Subcutaneous abdominal adipose tissue (tissue), 5 donors: Measurements from ENCODE around the gene HDAC5.
"Not testable (repeated sequence)": the region's sequence is repeated elsewhere in the genome, so short reads cannot be mapped to it uniquely, and the experiment has no call there.

ENCODE experiments used
- H3K27ac ChIP-seq: one replicate; pipeline ENCODE4 v1.7.0; 2013; ENCODE audit warnings: low read depth, mild to moderate bottlenecking, inconsistent platforms, low read length, moderate library complexity
- H3K27me3 ChIP-seq, 5 donors: one replicate each; pipeline ENCODE4 v1.7.0; 2013; ENCODE audit warnings: low read length in 5 of 5, inconsistent platforms in 1 of 5; ENCODE audit not compliant: control insufficient read depth in 5 of 5, insufficient read depth in 4 of 5
- H3K36me3 ChIP-seq, 5 donors: one replicate each; pipeline ENCODE4 v1.7.0; 2013; ENCODE audit warnings: low read length in 5 of 5; ENCODE audit not compliant: control insufficient read depth in 5 of 5, insufficient read depth in 5 of 5
- H3K4me1 ChIP-seq, 5 donors: one replicate each; pipeline ENCODE4 v1.7.0; 2013; ENCODE audit warnings: low read length in 5 of 5, mild to moderate bottlenecking in 3 of 5, moderate library complexity in 1 of 5; ENCODE audit not compliant: control insufficient read depth in 5 of 5, insufficient read depth in 5 of 5
- H3K4me3 ChIP-seq, 5 donors: one replicate each; pipeline ENCODE4 v1.7.0; 2013; ENCODE audit warnings: low read length in 5 of 5, low read depth in 1 of 5
- H3K9ac ChIP-seq, 5 donors: one replicate each; pipeline ENCODE4 v1.7.0; 2013; ENCODE audit warnings: low read length in 5 of 5, mild to moderate bottlenecking in 4 of 5, moderate library complexity in 3 of 5
- H3K9me3 ChIP-seq, 5 donors: one replicate each; pipeline ENCODE4 v1.7.0; 2013; ENCODE audit warnings: low read length in 5 of 5; ENCODE audit not compliant: control insufficient read depth in 5 of 5
- donor health status: healthy.
- donor health status: healthy.
- donor health status: healthy.
- donor health status: healthy.
- donor health status: healthy.

Gene HDAC5

DNA sequence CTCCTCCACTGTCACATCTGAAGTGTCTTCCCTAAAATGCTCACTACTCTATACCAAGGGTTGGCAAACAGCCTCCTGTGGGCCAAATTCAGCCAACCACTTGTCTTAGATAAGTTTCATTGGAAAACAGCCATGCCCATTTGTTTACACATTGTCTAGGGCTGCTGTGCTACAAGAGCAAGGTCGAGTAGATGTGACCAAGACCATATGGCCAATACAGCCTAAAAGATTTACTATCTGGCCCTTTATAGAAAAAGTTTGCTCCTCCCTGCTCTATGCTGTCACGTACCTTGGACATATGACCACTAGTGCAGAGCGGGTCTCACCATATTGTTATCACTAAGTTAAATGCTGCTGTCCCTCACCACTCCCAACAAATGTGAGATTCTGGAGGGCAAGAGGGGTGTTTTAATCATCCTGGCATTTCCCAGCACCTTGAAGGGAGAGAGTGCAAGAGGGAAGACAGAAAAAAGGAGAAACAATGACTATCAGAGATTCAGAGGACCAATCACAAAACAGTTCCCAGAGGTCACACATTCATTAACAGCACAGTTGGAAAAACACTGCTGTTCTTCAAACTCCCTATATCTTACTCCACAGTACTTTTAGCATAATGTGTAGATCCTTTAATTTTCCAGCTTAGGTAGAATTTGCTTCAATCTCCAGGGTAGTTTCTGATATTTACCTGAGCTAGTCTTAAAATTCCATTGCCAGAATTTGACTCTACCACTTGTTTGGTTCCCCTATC, 70.1 kb downstream of the HDAC5 start:
- peaks cover 0 to 5% (median 0%) of the 10 kb centered on the region in 5 donors for H3K4me1 ChIP-seq
- no peaks in the 10 kb centered on the region for H3K27me3 ChIP-seq
- H3K4me3 ChIP-seq: no peak overlapping the region
- peaks cover 4 to 64% (median 45%) of the 10 kb centered on the region in 5 donors for H3K36me3 ChIP-seq
- H3K9ac ChIP-seq: no peak overlapping the region
- H3K9me3 ChIP-seq: no peaks in the 10 kb centered on the region
- no peak overlapping the region for H3K27ac ChIP-seq

DNA sequence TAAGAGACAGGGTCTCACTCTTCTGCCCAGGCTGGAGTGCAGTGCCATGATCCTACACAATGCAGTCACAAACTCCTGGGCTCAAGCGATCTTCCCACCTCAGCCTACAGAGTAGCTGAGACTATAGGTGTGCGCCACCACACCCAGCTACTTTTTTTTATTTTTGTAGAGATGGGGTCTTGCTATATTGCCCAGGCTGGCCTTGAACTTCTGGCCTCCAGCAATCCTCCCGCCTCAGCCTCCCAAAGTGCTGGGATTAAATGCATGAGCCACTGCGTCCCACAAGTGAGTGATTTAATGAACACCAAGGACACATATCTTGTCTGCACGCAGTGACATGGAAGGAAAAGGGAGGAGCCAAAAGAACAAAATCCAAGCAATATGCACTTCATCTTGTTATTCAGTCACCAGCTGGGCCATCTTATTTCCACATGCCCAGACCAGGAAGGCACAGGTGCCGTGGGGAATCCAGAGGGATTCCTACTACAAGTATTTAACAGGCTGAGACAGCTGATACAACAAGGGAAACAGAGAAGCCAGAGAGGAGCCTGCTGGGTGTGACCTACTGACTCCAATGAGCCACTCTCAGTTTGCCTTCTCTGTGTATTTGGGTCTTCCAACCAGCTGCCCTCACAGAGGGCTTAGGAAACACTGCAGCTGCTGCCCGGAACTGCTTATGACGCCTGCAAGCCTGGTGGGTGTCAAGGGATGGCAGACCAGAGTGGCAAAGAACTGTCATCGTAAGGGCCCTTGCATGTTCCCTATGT, 74.0 kb downstream of the HDAC5 start:
- Histone ChIP-seq H3K27me3 (no peaks in the 10 kb centered on the region), H3K9ac (no peak overlapping the region), H3K36me3 (peaks cover 4 to 61% (median 37%) of the 10 kb centered on the region in 5 donors), H3K4me3 (no peak overlapping the region), H3K27ac (no peak overlapping the region), H3K9me3 (no peaks in the 10 kb centered on the region), H3K4me1 (peaks cover 0 to 6% (median under 1%) of the 10 kb centered on the region in 5 donors)

DNA sequence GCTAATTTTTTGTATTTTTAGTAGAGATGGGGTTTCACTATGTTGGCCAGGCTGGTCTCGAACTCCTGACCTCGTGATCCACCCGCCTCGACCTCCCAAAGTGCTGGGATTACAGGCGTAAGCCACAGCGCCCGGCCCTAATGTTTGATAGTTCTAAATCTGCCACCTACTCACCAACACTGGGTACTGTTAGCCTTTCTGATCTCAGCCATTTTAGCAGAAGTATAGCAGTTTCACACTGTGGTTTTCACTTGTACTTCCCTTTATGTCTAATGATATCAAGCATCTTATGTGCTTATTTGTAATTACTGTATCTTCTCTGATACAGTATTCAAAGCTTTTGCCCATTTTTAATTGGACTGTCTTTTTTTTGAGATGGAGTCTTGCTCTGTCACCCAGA, 76.5 kb downstream of the HDAC5 start:
- H3K4me3 ChIP-seq, H3K27ac ChIP-seq, H3K27me3 ChIP-seq, H3K9me3 ChIP-seq, H3K9ac ChIP-seq: not testable (repeated sequence)
- Histone ChIP-seq H3K4me1 (peaks cover 0 to 17% (median 13%) of the 10 kb centered on the region in 5 donors), H3K36me3 (peaks cover 0 to 40% (median 28%) of the 10 kb centered on the region in 5 donors)

DNA sequence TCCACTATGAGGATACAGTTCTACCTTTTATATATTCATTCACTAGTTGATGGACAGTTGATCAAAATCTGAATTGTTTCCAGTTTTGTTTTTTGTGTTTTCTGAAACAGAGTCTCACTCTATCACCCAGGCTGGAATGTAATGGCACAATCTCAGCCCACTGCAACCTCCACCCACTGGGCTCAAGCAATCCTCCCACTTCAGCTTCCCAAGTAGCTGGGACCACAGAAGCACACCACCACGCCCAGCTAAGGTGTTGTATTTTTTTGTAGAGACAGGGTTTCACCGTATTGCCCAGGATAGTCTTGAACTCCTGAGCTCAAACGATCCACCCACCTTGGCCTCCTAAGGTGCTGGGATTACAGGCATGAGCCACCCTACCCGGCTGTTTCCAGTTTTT, 78.0 kb downstream of the HDAC5 start:
- peaks cover 0 to 28% (median 15%) of the 10 kb centered on the region in 5 donors for H3K36me3 ChIP-seq
- H3K9ac ChIP-seq: no peak overlapping the region
- no peaks in the 10 kb centered on the region for H3K9me3 ChIP-seq
- peaks cover 0 to 27% (median 23%) of the 10 kb centered on the region in 5 donors for H3K4me1 ChIP-seq
- no peaks in the 10 kb centered on the region for H3K27me3 ChIP-seq
- H3K27ac ChIP-seq: no peak overlapping the region
- H3K4me3 ChIP-seq: no peak overlapping the region

DNA sequence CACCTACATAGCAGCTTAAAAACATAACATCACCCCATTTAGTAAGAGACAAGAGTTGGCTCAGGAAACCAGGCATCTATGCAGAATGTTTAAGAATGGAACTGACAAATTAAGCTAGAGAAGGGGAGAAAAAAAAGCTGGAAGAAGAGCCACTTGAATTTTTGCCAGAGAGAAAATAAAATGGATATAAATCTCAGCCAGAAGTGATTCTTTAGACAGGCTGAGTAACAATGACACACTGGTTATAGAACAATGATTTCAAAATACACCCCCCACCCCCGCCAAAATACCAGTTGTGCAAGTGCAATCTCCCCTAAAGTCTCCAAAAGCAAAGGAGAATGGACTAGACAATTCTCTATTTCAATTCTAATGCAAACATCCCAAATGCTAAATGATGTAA, 79.4 kb downstream of the HDAC5 start:
- no peaks in the 10 kb centered on the region for H3K9me3 ChIP-seq
- no peak overlapping the region for H3K4me3 ChIP-seq
- H3K27me3 ChIP-seq: no peaks in the 10 kb centered on the region
- no peak overlapping the region for H3K9ac ChIP-seq
- peaks cover 0 to 34% (median 29%) of the 10 kb centered on the region in 5 donors for H3K4me1 ChIP-seq
- H3K27ac ChIP-seq: peak overlapping the region; percentile 39
- H3K36me3 ChIP-seq: peaks cover 0 to 20% (median 2%) of the 10 kb centered on the region in 5 donors

DNA sequence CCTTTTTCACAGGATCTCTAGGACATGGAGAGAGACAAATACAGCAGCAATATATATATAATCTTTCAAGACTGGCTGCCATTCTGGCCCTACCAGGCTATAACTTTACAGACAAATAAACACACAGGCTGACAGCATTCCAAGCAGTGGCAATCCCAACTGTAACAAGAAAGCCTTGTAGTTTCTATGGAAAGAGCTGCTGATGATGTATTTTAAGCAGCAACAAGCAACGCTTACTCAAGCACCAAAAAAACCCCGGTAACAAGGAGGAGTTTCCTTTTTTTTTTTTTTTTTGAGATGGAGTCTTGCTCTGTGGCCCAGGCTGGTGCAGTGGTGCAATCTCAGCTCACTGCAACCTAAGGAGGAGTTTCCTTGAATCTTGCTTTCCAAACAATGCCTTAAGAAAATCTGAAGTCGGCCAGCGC, 80.2 kb downstream of the HDAC5 start:
- peak overlapping the region; percentile 39 for H3K27ac ChIP-seq
- peak overlapping the region in 2 of 5 donors; percentile 35 to 46 for H3K9ac ChIP-seq

DNA sequence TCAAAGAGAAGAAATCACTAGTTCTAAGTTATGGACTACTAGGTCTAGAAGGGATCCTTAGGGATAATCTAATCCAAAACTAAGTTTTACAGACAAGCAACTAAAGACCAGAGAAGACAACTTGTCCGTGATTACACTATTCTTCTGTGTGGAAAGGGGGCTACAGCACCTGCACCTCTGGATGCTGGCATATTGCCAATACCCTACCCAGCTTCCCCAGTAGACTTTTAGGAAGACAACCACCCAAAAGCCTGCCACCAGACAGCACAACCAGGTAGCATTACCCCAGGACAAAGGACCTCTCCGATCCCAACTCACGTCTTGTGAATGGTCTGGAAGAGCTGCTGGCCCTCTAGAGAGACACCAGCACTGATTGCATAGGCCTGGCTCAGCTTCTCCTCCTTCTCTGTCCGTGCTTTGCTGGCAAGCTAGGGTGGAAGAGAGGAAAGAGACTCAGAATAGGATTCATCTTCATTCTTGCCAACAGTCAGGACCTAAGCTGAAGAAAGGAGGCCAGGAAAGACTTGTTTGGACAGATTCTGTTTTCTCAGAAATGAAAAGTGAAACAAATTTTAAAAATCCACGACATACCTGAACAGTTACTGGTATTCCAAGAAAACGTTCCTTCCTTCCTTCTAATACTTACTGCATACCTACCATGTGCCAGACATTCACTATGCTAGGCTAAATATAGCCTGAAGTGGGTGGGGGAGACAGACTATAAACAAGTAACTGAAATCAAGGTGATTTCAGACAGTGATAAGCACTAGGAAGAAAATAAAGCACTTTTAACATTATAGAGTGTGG, 83.4 kb downstream of the HDAC5 start:
- peak overlapping the region in 2 of 5 donors; percentile 42 to 63 for H3K9ac ChIP-seq
- H3K9me3 ChIP-seq: no peaks in the 10 kb centered on the region
- no peak overlapping the region for H3K4me3 ChIP-seq
- H3K4me1 ChIP-seq: peaks cover 0 to 39% (median 35%) of the 10 kb centered on the region in 5 donors
- no peak overlapping the region for H3K27ac ChIP-seq
- H3K36me3 ChIP-seq: peaks cover 0 to 27% (median 24%) of the 10 kb centered on the region in 5 donors
- H3K27me3 ChIP-seq: no peaks in the 10 kb centered on the region

More for the DNA sequence above, 80.2 kb downstream of the HDAC5 start:
- Histone ChIP-seq H3K4me1 (peaks cover 0 to 34% (median 29%) of the 10 kb centered on the region in 5 donors), H3K4me3 (no peak overlapping the region), H3K9me3 (no peaks in the 10 kb centered on the region), H3K27me3 (no peaks in the 10 kb centered on the region), H3K36me3 (peaks cover 0 to 12% (median 4%) of the 10 kb centered on the region in 5 donors)

DNA sequence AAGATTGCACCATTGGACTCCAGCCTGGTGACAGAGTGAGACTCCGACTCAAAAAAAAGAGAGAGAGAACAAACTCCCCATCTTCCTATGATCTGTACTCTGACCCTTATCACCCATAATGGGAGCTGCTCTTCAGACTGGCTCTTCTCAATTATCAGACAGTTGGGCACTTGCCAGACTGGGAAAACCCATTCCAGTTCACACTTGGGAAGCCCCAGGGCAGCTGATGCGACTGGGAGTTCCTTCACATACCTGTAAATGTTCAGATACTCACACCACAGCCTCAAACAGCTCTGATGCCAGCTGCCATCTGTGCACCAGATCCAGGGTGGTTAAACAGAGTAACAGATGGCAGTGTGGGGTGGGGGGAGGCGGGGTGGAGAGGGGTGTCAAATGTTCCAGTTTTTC, 84.8 kb downstream of the HDAC5 start:
- no peak overlapping the region for H3K4me3 ChIP-seq
- H3K9me3 ChIP-seq: no peaks in the 10 kb centered on the region
- H3K27ac ChIP-seq: no peak overlapping the region

DNA sequence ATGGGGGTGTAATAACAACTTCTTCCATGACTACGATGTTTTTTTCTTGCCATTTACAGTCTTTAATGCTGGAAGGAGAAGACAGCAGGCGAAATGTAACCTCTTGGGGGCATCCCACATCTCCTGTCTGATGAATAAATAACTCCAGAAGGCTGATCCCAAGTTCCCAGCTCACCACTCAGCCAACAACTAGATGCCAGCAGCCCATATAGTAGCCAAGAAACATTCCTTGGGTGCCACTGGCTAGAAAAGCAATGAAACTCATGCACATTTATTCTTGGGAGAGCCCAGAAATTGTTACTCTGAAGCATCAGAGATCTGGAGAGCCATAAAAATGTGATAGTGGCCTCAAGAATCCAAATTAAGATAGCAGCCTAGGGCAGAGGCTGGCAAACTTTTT, 86.0 kb downstream of the HDAC5 start:
- Histone ChIP-seq H3K27me3 (no peaks in the 10 kb centered on the region), H3K27ac (no peak overlapping the region), H3K4me3 (no peak overlapping the region), H3K9ac (no peak overlapping the region), H3K4me1 (peaks cover 0 to 25% (median 18%) of the 10 kb centered on the region in 5 donors), H3K9me3 (no peaks in the 10 kb centered on the region), H3K36me3 (peaks cover 0 to 45% (median 40%) of the 10 kb centered on the region in 5 donors)

More for the DNA sequence above, 84.8 kb downstream of the HDAC5 start:
- Histone ChIP-seq H3K9ac (no peak overlapping the region), H3K36me3 (peaks cover 0 to 36% (median 32%) of the 10 kb centered on the region in 5 donors), H3K27me3 (no peaks in the 10 kb centered on the region), H3K4me1 (peaks cover 0 to 31% (median 25%) of the 10 kb centered on the region in 5 donors)
